ENCODE results near the gene RAB27B.

- TF ChIP-seq CTCF (tag by site-specific recombination; IDR thresholded peaks at IDR 0.05) (no peak), ZBTB17 (tag by site-specific recombination; IDR thresholded peaks at IDR 0.05) (no peak), ZNF324 (tag by site-specific recombination; IDR thresholded peaks at IDR 0.05) (no peak), PATZ1 (tag by site-specific recombination; IDR thresholded peaks at IDR 0.05) (no peak), GLIS1 (tag by site-specific recombination; IDR thresholded peaks at IDR 0.05) (no peak), YY1 (tag by site-specific recombination; IDR thresholded peaks at IDR 0.05) (no peak), KLF16 (tag by site-specific recombination; IDR thresholded peaks at IDR 0.05) (no peak), ZSCAN5A (tag by site-specific recombination; IDR thresholded peaks at IDR 0.05) (no peak), ZBTB6 (tag by site-specific recombination; IDR thresholded peaks at IDR 0.05) (no peak), ZNF707 (tag by site-specific recombination; IDR thresholded peaks at IDR 0.05) (no peak), ZBTB20 (tag by site-specific recombination; IDR thresholded peaks at IDR 0.05) (no peak)
Measured at GRCh38 chr18:54825601-54826344, 2.5 kb upstream of the RAB27B start.

All from HEK293 (cell line).